HG03565 (cell line): Measurements from ENCODE around the gene B3GAT3.
"Not testable (repeated sequence)": the region's sequence is repeated elsewhere in the genome, so short reads cannot be mapped to it uniquely, and the experiment has no call there.

Source experiments
- ATAC-seq: cut with Tn5 transposase; IDR thresholded peaks from one replicate; pipeline ENCODE4 v1.9.1; 2021; ENCODE audit warnings: mild to moderate bottlenecking, moderate library complexity; ENCODE audit not compliant: unreplicated experiment

The B3GAT3 gene

DNA sequence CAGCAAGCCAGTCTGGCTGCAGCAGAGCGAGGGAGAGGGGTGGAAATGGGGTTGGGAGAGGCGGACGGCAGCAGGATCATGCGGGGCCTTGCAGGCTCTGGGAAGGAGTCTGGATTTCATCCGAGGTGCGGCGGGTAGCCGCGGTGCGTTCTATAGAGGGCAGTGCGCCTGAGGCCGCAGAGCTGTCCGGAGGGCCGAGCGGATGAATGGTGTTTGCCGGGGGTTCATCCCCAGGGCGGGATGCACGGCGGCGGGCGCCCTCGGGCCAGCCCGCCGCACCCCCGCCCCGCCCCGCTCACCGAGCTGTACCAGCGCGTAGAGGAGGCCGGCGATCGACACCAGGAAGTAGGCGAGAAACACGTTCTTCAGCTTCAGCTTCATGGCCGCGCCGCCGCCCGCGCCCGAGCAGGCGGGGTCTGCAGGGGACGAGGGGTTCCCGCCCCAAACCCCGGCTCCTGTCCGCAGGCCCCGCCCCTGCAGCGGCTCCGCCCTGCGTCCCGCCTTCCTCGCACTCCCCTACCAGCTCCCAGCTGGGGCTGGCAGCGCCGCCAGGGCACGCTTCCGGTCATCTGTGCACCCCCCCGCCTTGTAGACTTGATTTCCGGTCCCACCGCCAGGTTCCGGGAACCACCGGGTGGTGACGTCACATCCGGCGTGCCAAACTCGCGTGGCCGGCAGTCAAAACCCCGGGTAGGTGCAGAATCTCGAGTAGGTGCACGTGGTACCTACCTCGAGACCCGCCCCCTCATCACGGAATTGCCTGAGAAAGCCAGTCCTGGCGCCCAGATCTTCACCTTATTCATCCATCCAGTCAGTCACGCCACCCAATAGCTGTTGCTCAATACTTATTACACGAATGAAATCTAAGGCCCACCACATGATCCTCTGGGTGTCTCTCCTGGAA lies at the start of gene B3GAT3:
Gene B3GAT3 (minus strand): TSS at position 420 of the 904 bp plus-strand sequence. CDS start 39 bp downstream, at position 381.
- peak; percentile 84 for ATAC-seq

DNA sequence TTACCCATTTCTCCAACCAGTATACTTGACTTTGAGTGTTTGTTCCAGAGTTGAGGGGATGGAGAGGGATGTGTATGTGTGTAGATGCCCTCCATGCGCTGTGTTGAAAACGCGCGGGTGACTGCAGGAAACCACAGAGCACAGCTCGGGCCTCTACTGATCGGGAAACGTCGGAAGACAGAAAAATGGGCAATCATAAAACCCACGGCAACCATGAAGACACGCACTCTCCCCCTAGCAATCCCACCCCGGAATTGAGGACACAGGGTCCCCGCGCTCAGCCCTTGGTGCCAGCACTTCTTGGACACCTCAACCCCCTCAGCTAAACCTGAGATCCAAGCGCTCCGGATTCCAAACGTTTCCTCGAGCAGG lies 49.4 kb upstream of the B3GAT3 start:
- no peak for ATAC-seq

DNA sequence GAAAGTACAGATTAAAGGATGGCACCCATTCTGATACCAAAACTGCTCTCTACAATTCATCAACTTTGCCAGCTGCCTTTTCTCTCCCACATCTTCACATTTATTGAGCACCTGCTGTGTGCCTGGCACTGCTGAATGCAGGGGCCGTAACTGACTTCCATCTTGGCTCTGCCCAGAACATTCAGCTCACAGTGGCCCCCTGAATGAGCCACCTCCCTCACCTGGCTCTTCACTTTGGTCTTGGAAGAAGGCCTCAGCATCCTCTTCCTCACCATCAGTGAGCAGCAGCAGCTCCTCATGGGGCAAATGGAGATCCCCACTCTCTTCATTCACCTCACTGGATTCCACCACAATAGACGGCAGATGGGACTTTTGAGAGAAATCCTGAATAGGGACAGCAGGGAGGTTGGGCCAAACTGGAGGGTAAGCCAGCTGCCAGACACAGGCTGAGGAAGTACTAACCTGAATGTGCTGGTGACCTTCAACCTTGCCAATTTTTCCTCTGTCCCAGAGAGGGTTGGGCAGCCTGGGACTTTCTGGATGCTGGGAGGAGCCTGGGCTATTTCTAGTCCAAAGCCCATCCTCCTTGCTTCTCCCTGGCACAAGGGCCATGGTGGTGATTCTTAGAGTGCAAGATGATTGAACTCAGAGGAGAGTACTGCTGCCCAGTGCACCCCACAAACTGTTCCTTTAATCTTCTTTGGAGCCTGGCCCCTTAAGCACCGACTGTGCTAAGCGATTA lies 47.8 kb upstream of the B3GAT3 start:
- no peak for ATAC-seq

DNA sequence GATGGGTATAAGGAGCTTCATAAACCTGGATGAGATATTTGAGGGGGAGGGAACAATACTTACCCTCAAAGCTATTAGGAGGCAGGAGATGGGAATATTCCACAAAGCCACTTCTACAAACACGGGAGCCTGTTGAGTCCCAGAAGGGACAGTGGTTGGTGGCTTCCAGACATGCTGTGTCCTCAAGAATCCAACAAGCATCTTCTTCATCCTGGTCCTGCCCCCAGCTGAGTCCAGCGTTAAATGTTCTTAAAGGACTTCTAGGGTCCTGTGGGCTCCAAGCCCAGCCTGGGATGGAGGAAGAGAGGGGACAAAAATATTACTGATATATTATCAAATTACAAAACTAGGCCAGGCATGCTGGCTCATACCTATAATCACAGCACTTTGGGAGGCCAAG lies 45.7 kb upstream of the B3GAT3 start:
- ATAC-seq = no peak

DNA sequence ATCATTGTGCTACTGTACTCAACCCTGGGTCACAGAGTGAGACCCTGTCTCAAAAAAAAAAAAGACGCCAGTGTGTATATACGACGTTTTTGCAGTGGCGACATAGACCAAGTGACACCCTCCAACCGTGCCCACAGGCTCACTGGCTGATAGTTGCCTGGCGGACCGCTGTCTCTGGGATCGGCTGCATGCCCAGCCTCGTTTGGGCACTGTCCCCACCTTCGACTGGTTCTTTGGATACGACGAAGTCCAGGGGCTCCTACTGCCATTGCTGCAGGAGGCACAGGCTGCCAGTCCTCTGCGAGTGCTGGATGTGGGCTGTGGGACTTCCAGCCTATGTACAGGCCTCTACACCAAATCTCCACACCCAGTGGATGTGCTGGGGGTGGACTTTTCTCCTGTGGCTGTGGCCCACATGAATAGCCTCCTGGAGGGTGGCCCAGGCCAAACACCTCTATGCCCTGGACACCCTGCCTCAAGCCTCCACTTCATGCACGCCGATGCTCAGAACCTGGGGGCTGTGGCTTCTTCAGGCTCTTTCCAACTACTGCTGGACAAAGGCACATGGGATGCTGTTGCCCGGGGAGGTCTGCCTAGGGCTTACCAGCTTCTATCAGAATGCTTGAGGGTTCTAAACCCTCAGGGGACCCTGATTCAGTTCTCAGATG lies 44.6 kb upstream of the B3GAT3 start:
- ATAC-seq = no peak

DNA sequence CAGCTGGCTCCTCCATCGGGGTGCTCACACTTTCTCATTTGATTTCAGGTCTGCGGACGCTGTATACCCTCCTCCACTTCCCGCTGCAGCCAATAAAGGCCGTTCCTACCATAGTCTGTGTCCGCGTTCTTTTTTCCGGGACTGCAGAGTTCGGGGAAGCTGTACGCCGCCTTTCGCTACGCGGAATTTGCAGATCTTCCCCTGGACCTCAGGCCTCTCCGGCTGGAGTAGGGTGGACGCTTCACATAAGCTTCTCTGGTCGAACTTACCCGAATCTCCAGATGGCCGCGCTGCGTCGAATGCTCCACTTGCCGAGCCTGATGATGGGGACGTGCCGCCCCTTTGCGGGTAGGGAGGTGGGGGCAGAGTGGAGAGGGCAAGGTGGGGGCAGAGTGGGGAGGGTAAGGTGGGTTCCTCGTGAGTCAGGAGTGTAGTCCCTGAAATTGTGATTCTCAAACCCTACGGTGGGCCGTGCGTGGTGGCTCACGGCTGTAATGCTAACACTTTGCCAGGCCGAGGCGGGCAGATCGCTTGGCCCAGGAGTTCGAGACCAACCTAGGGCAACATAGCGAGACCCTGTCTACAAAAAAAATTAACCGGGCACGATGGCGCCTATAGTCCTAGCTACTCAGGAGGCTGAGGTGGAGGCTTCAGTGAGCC lies 43.9 kb upstream of the B3GAT3 start:
- ATAC-seq = no peak

DNA sequence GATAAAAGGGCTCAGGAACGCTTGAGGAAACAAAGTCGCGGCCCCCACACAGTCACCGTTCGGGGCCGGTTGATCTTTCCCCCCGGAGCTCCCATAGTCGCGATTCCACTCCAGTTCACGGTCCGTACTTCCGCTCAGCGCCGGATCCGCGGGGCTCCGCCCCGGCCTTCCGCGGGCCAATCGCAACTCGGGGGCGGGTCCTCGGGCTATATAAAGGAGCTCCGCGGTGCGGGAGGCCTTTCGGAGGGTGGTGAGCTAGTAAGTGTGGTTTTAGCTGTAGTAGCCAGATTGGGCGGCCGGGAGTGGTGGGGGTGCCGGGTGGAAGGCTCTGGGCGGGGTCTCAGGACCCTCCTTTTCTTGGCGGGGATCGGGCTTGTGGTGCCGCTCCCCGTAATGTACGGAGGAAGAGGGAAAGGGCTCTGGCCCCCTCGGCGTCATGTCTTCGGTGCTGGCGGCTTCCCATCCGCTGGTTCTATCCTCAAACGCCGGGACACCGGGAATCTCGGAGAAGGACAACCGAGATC lies 43.4 kb upstream of the B3GAT3 start, which contains the start of the genes C11orf98 and CSKMT:
Gene C11orf98 (minus strand): TSS at position 136 of the 524 bp plus-strand sequence. CDS start 41 bp downstream, at position 95.
Gene CSKMT (plus strand): TSS at position 238 of the 524 bp plus-strand sequence. CDS start 568 bp downstream, outside the sequence.
- ATAC-seq = peak; percentile 66

DNA sequence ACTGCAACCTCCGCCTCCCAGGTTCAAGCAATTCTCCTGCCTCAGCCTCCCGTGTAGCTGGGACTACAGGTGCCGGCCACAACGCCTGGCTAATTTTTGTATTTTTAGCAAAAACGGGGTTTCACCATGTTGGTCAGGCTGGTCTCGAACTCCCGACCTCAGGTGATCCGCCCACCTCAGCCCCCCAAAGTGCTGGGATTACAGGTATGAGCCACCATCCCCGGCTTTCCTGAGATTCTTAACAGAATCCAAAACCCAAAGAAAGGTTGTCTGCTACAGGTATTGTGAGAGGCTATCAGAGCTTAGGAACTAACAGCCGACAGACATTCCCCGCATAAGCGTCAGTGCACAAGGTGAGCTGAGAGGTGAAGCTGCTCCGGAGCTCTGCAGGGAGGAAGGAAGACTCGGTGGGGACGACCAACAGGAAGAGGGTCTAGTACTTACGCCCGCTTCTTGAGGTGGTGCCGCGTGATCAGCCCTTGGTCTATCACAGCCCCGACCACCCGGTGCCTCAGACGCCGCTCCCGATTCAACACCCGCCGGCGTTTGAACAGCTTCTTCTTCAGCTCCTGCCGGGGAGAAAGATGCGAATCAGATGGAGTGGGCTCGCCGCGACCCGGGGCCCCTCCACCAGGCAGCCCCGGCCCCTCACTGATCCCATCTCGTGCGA lies 42.8 kb upstream of the B3GAT3 start:
- ATAC-seq = peak; percentile 14

DNA sequence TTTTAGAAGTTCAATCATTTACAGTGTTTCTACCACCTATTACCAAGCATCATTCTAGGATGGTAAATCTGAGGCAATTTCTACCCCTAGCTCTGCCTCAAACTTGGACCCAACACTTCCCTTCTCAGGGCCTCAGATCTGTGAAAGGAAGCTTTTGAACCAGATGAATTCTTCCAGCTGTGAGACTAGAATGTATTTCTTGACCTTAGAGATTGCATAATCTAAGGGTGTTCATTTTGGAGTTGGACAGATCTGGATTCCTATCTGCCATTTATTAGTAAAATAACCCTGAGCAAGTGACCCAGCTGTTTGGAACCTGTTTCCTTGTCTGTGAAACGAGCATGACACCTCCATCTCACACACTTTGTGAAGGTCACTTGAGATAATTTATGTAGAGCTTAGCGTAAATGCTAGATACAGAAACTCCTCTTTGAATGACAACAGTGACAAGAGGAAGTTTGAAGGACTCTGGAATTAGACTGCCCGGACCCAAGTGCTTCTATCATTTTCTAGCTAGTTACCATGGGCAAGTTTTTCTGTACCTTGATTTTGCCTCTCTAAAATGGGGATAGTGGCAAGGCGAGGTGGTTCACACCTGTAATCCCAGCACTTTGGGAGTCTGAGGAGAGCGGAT lies 35.1 kb upstream of the B3GAT3 start:
- ATAC-seq = no peak

DNA sequence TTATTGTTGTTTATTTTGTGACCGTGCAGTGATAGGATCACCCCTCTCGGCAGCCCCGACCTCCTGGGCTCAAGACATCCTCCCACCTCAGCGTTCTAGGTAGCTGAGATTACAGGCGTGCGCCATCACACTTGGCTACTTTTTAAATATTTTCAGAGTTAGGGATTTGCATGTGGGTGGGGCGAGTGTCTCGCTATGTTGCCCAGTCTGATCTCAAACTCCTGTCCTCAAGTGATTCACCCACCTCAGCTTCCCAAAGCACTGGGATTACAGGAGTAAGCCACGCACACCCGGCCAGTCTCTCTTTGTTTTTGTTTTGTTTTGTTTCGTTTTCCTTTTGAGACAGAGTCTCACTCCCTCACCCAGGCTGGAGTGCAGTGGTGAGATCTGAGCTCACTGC lies 32.5 kb upstream of the B3GAT3 start:
- ATAC-seq = no peak

DNA sequence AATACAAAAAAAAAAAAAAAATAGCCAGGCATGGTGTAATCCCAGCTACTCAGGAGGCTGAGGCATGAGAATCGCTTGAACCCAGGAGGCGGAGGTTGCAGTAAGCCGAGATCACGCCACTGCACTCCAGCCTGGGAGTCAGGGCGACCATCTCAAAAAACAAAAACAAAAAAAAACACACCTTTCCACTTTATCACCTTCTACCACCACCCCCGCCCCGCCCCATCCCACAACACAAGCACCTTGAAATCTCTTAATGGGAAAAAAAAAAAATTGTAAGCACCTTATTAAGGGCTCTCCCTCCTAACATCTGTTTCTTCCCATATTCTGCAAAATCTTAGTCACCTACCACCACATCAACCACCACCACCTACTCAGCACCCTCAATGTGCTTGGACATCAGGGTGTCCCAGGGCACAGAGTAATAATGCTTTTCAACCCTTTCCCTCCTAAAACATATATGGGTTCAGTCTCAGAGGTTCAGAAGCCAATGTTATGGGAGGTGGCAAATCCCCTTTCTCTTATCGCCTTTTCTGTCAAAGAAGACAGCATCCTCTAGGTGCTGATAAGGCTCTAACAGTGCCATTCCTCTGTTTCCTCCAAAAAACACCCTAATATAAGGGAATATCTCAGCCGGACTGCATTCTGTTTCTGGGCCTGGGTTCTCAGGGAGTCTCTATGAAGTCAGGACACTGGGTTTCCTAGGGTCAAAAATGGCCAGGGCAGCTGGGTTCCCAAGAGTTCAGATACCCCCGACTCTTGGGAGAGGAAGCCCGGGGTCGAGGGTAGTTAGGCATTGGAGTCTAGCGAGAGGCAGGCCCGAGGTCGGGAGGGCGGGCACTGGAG lies 30.6 kb upstream of the B3GAT3 start:
- ATAC-seq = no peak

DNA sequence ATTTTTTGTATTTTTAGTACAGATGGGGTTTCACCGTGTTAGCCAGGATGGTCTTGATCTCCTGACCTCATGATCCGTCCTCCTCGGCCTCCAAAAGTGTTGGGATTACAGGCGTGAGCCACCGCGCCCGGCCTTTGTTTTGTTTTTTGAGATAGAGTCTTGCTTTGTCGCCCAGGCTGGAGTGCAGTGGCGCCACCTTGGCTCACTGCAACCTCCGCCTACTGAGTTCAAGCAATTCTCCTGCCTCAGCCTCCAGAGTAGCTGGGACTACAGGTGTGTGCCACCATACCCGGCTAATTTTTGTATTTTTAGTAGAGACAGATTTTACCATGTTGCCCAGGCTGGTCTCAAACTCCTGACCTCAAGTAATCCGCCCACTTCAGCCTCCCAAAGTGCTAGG lies 28.5 kb upstream of the B3GAT3 start:
- not testable (repeated sequence) for ATAC-seq

DNA sequence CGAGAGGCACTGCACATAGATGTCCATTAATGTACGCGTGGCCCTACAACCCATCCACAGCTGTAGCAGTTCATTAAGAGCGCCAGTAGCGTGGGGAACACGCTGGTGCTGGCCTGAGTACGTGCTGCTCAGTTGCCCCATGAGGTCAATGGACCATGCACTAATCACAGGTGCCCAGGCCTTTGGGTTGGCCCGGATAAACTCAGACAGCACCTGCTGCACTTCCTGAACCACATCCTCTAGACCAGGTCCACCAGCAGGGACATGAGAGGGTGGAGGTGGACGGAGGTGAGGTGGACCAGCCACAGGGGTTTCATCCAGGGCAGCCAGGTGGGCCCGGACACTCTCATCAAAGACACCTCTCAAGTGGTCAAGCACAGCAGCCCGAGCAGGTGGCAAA lies 27.7 kb upstream of the B3GAT3 start:
- no peak for ATAC-seq

DNA sequence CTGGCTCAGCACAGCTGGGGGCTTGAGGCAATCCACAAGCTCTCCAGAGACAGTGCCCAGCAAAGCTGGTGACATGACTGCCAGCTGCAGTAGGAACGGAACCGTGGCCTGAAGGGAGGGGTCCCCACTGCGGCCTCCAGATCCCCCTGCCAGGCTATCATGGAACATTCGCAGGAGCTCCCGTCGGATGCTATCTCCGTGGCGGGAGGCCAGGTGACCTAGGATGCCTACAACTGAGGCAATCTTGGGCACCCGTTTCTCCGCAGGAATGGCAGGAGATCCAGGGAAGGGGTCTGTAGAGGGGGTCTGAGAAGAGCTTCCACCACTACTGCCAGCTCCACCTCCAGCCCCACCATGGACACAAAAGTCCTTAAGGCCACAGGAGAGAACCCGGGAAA lies 27.2 kb upstream of the B3GAT3 start:
- no peak for ATAC-seq

DNA sequence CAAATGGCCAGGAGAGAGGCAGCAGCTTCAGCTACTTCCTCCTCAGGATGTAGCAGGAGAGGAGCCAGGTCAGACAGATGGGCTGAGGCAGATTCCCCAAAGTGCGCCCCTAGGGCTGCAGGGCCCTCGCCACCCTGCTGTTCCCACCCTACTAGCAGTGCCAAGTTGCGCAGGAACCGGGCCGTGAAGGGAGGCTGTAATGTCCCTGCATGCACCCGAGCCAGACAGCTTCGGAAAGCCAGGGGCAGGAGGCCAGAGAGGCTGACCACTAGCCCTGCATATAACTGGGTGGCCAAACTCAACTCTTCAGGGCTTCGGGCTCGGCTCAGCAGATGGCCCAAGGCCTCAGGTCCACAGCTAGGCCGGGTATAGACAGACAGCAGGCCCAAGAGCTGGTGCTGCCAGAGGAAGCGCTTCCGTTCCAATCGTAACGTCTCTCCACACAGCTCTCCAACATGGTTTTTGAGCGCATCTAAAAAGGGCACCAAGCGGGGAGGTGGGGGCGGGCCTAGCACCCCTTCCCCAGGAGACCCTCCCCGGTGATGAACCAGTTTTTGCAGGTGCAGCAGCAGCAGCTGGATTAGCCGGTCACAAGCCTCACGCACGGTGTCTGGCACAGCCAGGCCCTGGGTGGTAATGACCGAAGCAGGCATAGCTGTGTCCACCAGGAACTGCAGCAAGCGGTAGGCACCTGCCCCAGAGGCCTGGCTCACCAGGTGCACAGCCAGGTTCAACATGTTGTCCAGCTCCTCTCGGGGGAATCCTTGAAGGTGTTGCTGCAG lies 26.6 kb upstream of the B3GAT3 start:
- no peak for ATAC-seq

DNA sequence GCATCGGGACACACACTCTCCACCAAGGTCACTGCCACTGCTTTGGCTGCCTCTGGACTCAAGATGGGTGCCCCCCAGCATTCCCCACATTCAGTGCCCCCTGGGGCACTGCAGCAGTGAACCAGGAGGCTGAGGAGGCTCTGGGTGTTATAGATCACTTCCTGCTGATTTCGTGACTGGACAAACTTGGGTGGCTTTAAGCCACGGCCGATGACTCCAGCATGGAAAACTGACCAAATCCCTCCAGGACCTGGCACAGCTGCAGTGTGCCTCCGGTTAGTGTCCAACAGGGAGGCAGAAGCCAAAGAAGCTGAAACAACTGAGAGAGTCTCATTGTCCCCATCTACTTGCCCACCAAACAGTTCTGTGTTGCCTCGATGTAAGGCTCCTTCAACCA lies 25.8 kb upstream of the B3GAT3 start:
- no peak for ATAC-seq

DNA sequence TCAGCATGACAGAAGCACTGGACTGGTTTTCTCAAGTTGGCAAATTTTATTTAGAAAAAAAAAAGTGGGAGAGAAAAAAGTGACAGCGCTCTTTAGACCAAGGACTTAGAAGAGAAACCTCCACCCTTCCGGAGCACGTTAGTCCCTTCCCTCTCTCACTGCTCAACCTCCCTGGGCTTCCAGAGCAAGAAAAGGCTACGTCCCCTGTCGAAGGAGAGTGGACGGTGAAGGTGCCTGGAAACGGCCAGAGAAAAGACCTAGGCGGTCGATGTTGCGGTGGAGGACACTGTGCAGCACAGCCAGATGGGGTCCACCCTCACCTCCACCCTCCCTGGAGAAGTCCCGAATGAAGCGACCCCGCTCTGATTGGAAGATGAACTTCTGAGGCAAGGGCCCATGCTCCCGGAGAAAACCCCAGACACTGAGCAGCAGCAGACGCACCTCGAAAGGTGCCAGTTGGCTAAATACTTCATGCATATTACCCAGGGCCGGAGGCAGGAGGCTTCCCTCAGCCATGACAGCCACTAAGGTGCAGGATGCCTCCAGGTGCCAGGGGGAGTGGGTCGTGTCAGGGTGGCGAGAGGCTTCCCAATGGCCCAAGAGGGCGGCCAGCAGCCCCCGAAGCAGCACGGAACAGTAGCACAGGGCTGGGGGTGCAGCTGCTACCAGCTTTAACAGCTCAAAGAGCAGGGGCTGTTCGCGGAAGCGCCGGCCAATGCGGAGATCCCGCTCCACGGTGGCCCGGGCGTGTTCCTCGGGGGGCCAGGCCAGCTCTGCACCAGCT lies 25.2 kb upstream of the B3GAT3 start:
- ATAC-seq = no peak
